Endothelial cell (in vitro differentiated cells): Measurements from ENCODE around the gene SPATA20. TPM values are rescaled to one million over a fixed set of nuclear protein-coding genes. Genes with fewer than 3 reads are reported as not detected.
A peak's percentile ranks its signal among the peaks of the same experiment; 100 is the strongest.

Experiments
- DNase-seq: peaks from one replicate; pipeline ENCODE4 v3.0.0; 2021; ENCODE audit warnings: low spot score
- H3K27ac Mint-ChIP-seq: one replicate; pipeline ENCODE4 v1.8.0; 2021; ENCODE audit warnings: mixed read lengths, inconsistent platforms; ENCODE audit not compliant: unreplicated experiment
- H3K27me3 Mint-ChIP-seq: one replicate; pipeline ENCODE4 v1.8.0; 2021; ENCODE audit warnings: mild to moderate bottlenecking, moderate library complexity, mixed read lengths, inconsistent platforms; ENCODE audit not compliant: unreplicated experiment
- H3K36me3 Mint-ChIP-seq: one replicate; pipeline ENCODE4 v1.8.0; 2021; ENCODE audit warnings: mild to moderate bottlenecking, low read depth, mixed read lengths, inconsistent platforms; ENCODE audit not compliant: unreplicated experiment
- H3K4me1 Mint-ChIP-seq: one replicate; pipeline ENCODE4 v1.8.0; 2021; ENCODE audit warnings: mild to moderate bottlenecking, mixed read lengths, inconsistent platforms; ENCODE audit not compliant: unreplicated experiment
- H3K4me3 Mint-ChIP-seq: one replicate; pipeline ENCODE4 v1.8.0; 2021; ENCODE audit warnings: mild to moderate bottlenecking, mixed read lengths, inconsistent platforms; ENCODE audit not compliant: unreplicated experiment
- H3K9me3 Mint-ChIP-seq: one replicate; pipeline ENCODE4 v1.8.0; 2021; ENCODE audit warnings: mixed read lengths, inconsistent platforms; ENCODE audit not compliant: unreplicated experiment
- CTCF ChIP-seq: fragments of 200-600 bp; sonication (generic); IDR thresholded peaks from one replicate; pipeline ENCODE4 v1.5.0; 2021; ENCODE audit warnings: antibody characterized with exemption; ENCODE audit not compliant: unreplicated experiment
- total RNA-seq: library from RNA; stranded (reverse); fragmentation: NEBNext Ultra II Directional; extraction: Animal tissue kit (Norgen Biotek cat#: 25700); gene quantifications from one replicate; pipeline ENCODE4 v1.2.1, GENCODE V29; 2021; ENCODE audit not compliant: unreplicated experiment

SPATA20 gene
- total RNA-seq, 1 donor from 2014 or later = 72.5 TPM

GRCh38 chr17:50541402-50541715 lies 5.6 kb upstream of the SPATA20 start:
- TF ChIP-seq CTCF = no peak
- Mint-ChIP-seq H3K36me3 (no peaks in the 10 kb centered on the region), H3K27me3 (peaks cover 11% of the 10 kb centered on the region), H3K27ac (no peak overlapping the region), H3K9me3 (no peaks in the 10 kb centered on the region), H3K4me1 (peaks cover 7% of the 10 kb centered on the region), H3K4me3 (peak overlapping the region; percentile 78)
- DNase-seq = no peak

GRCh38 chr17:50541716-50542688 lies 5.0 kb upstream of the SPATA20 start:
- no peak for TF ChIP-seq CTCF
- peaks cover 11% of the 10 kb centered on the region for H3K27me3 Mint-ChIP-seq
- H3K27ac Mint-ChIP-seq = no peak overlapping the region
- H3K9me3 Mint-ChIP-seq = no peaks in the 10 kb centered on the region
- H3K36me3 Mint-ChIP-seq = no peaks in the 10 kb centered on the region
- peak overlapping the region; percentile 84 for H3K4me3 Mint-ChIP-seq
- H3K4me1 Mint-ChIP-seq = peaks cover 7% of the 10 kb centered on the region
- peak; percentile 90 for DNase-seq

GRCh38 chr17:50542795-50543774 lies 3.9 kb upstream of the SPATA20 start:
- no peak for DNase-seq
- TF ChIP-seq CTCF = no peak
- Mint-ChIP-seq H3K27ac (no peak overlapping the region), H3K4me3 (peak overlapping the region; percentile 84), H3K4me1 (peaks cover 10% of the 10 kb centered on the region), H3K27me3 (peaks cover 11% of the 10 kb centered on the region), H3K36me3 (no peaks in the 10 kb centered on the region), H3K9me3 (no peaks in the 10 kb centered on the region)

- no peak for TF ChIP-seq CTCF
- H3K4me1 Mint-ChIP-seq = peaks cover 3% of the 10 kb centered on the region
- no peak overlapping the region for H3K27ac Mint-ChIP-seq
- no peaks in the 10 kb centered on the region for H3K9me3 Mint-ChIP-seq
- DNase-seq = no peak
- H3K36me3 Mint-ChIP-seq = no peaks in the 10 kb centered on the region
- H3K4me3 Mint-ChIP-seq = no peak overlapping the region
- peaks cover 11% of the 10 kb centered on the region for H3K27me3 Mint-ChIP-seq
These were observed 2.5 kb upstream of the SPATA20 start for GRCh38 chr17:50544516-50544915.
